SJCRH30 (cell line): ENCODE results near the gene ODC1. TPM values are rescaled to one million over a fixed set of nuclear protein-coding genes. Genes with fewer than 3 reads are reported as not detected.

ENCODE experiments used
- DNase-seq, 2 experiments: peaks; one replicate each; pipeline ENCODE4 v3.0.0-alpha.2; 2015 to 2020
- H3K27ac ChIP-seq: fragments of 250-450 bp; sonication (Bioruptor Pico); 2 replicates; pipeline ENCODE4 v1.5.1; 2020; ENCODE audit warnings: mild to moderate bottlenecking, moderate library complexity
- H3K27me3 ChIP-seq: fragments of 250-450 bp; sonication (Bioruptor Pico); 2 replicates; pipeline ENCODE4 v1.5.1; 2020; ENCODE audit warnings: mild to moderate bottlenecking, moderate library complexity
- H3K36me3 ChIP-seq: fragments of 250-450 bp; sonication (Bioruptor Pico); 2 replicates; pipeline ENCODE4 v1.5.1; 2020; ENCODE audit warnings: mild to moderate bottlenecking, moderate library complexity
- H3K4me1 ChIP-seq: fragments of 250-450 bp; sonication (Bioruptor Pico); 2 replicates; pipeline ENCODE4 v1.5.1; 2020; ENCODE audit warnings: mild to moderate bottlenecking, moderate library complexity
- H3K4me3 ChIP-seq: fragments of 250-450 bp; sonication (Bioruptor Pico); 2 replicates; pipeline ENCODE4 v1.5.1; 2020; ENCODE audit warnings: mild to moderate bottlenecking, moderate library complexity
- H3K9me3 ChIP-seq: fragments of 250-450 bp; sonication (Bioruptor Pico); replicated peaks from 2 replicates; pipeline ENCODE4 v1.5.1; 2020; ENCODE audit warnings: mild to moderate bottlenecking, moderate library complexity
- total RNA-seq: library from RNA; depleted of rRNA; stranded (reverse); fragments of >200 nt; shearing (Covaris generic); gene quantifications from 2 replicates; pipeline ENCODE4 v1.2.3, GENCODE V29; 2014

ODC1 gene
- total RNA-seq, 1 experiment from 2014 or later = 380 TPM

GRCh38 chr2:10437806-10438205, 10.3 kb downstream of the ODC1 start:
- Histone ChIP-seq H3K27ac (no peak overlapping the region), H3K9me3 (no peaks in the 10 kb centered on the region), H3K4me1 (peaks cover 10% of the 10 kb centered on the region), H3K27me3 (no peaks in the 10 kb centered on the region), H3K4me3 (no peak overlapping the region), H3K36me3 (peaks cover 45% of the 10 kb centered on the region)
- no peak for DNase-seq

- H3K4me3 ChIP-seq = no peak overlapping the region
- no peak for DNase-seq
- peaks cover 33% of the 10 kb centered on the region for H3K36me3 ChIP-seq
- no peaks in the 10 kb centered on the region for H3K9me3 ChIP-seq
- H3K27ac ChIP-seq = no peak overlapping the region
- peaks cover 14% of the 10 kb centered on the region for H3K4me1 ChIP-seq
- no peaks in the 10 kb centered on the region for H3K27me3 ChIP-seq
Measured at GRCh38 chr2:10436583-10437110, 11.5 kb downstream of the ODC1 start.

- H3K4me3 ChIP-seq = no peak overlapping the region
Measured at GRCh38 chr2:10435820-10436204, 12.3 kb downstream of the ODC1 start.

DNA sequence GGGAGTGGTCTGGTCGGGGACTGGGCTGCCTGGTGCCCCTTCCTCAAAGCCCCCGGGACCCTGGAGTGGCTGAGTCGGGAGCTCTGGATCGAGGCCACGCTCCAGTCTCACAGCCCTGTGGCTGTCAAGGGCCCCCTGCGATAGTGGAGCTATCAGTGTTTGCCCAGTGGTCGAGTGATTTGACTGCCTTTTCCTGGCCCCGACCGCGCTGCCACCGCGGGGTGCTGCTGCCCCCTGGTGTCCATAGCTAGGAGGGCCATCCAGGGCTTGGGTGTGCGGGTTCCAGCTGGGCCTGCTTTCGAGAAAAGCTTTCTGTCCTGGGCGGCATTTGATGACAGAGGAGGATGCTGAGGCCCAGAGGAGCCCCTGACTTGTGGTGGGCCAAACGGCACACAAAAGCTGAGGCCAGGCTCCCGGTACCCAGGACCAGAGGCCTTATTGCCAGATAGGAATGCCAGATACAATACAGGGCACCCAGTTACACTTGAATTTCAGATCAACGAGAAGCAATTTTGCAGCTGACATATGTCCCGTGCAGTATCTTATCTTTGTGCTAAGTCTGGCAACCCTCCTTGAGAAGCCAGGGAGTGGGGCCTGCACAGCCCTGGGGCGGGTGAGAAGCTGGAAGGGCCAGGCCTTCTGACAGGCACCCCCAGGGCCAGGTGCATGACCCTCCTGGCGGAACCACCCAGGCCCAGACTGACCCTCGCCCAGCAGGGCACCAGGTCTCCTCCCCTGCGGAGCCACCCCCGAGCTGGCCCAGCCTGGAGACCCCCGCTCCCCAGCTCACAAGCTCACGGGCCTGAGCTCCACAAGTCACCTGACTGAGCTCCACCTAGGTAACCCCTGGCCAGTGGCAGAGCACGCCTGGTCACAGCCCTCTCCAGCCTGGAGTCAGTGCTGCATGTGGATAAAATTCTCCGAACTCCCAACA, 13.0 kb downstream of the ODC1 start:
- Histone ChIP-seq H3K9me3 (no peaks in the 10 kb centered on the region), H3K27me3 (no peaks in the 10 kb centered on the region), H3K36me3 (peaks cover 18% of the 10 kb centered on the region), H3K4me3 (no peak overlapping the region), H3K27ac (no peak overlapping the region), H3K4me1 (peaks cover 16% of the 10 kb centered on the region)
- peak; percentile 86 to 94 for DNase-seq

More at GRCh38 chr2:10435820-10436204, 12.3 kb downstream of the ODC1 start:
- H3K27me3 ChIP-seq = no peaks in the 10 kb centered on the region
- H3K27ac ChIP-seq = no peak overlapping the region
- peaks cover 16% of the 10 kb centered on the region for H3K4me1 ChIP-seq
- H3K36me3 ChIP-seq = peaks cover 25% of the 10 kb centered on the region
- no peaks in the 10 kb centered on the region for H3K9me3 ChIP-seq
- no peak for DNase-seq

GRCh38 chr2:10433947-10434885, 13.9 kb downstream of the ODC1 start:
- peak in 1 of 2 experiments; percentile 42 for DNase-seq
- Histone ChIP-seq H3K4me3 (no peak overlapping the region), H3K27ac (no peak overlapping the region), H3K9me3 (no peaks in the 10 kb centered on the region), H3K27me3 (no peaks in the 10 kb centered on the region), H3K36me3 (peaks cover 9% of the 10 kb centered on the region), H3K4me1 (peaks cover 16% of the 10 kb centered on the region)

GRCh38 chr2:10433264-10433946, 14.7 kb downstream of the ODC1 start:
- Histone ChIP-seq H3K4me1 (peaks cover 16% of the 10 kb centered on the region), H3K27ac (no peak overlapping the region)
- no peak for DNase-seq

GRCh38 chr2:10432311-10433181, 15.6 kb downstream of the ODC1 start:
- Histone ChIP-seq H3K27me3 (no peaks in the 10 kb centered on the region), H3K36me3 (no peaks in the 10 kb centered on the region), H3K27ac (peak overlapping the region; percentile 42), H3K9me3 (no peaks in the 10 kb centered on the region), H3K4me3 (peak overlapping the region; percentile 55), H3K4me1 (peaks cover 16% of the 10 kb centered on the region)
- peak; percentile 77 to 84 for DNase-seq

More at GRCh38 chr2:10433264-10433946, 14.7 kb downstream of the ODC1 start:
- H3K27me3 ChIP-seq = no peaks in the 10 kb centered on the region
- peaks cover under 1% of the 10 kb centered on the region; the same call in 1 of the 2 replicates for H3K36me3 ChIP-seq
- no peaks in the 10 kb centered on the region for H3K9me3 ChIP-seq
- H3K4me3 ChIP-seq = no peak overlapping the region

- H3K4me1 ChIP-seq = peaks cover 16% of the 10 kb centered on the region
- no peak for DNase-seq
- H3K4me3 ChIP-seq = peak overlapping the region; percentile 55
- H3K27me3 ChIP-seq = no peaks in the 10 kb centered on the region
- H3K9me3 ChIP-seq = no peaks in the 10 kb centered on the region
- no peaks in the 10 kb centered on the region for H3K36me3 ChIP-seq
- H3K27ac ChIP-seq = peak overlapping the region; percentile 42
Measured at GRCh38 chr2:10431797-10432196, 16.3 kb downstream of the ODC1 start.

GRCh38 chr2:10430886-10431622, 17.1 kb downstream of the ODC1 start:
- no peak overlapping the region for H3K27ac ChIP-seq
- H3K36me3 ChIP-seq = no peaks in the 10 kb centered on the region
- H3K4me3 ChIP-seq = no peak overlapping the region
- peaks cover 16% of the 10 kb centered on the region for H3K4me1 ChIP-seq
- no peaks in the 10 kb centered on the region for H3K9me3 ChIP-seq
- no peak for DNase-seq
- no peaks in the 10 kb centered on the region for H3K27me3 ChIP-seq

GRCh38 chr2:10428924-10429323, 19.2 kb downstream of the ODC1 start:
- Histone ChIP-seq H3K4me1 (peaks cover 11% of the 10 kb centered on the region), H3K36me3 (no peaks in the 10 kb centered on the region), H3K27ac (no peak overlapping the region), H3K9me3 (no peaks in the 10 kb centered on the region), H3K27me3 (no peaks in the 10 kb centered on the region), H3K4me3 (no peak overlapping the region)
- DNase-seq = no peak

- no peak overlapping the region for H3K4me3 ChIP-seq
- H3K27me3 ChIP-seq = no peaks in the 10 kb centered on the region
- DNase-seq = no peak
- no peaks in the 10 kb centered on the region for H3K9me3 ChIP-seq
- H3K4me1 ChIP-seq = peaks cover 10% of the 10 kb centered on the region
- H3K27ac ChIP-seq = no peak overlapping the region
- H3K36me3 ChIP-seq = no peaks in the 10 kb centered on the region
Measured at GRCh38 chr2:10428355-10428754, 19.8 kb downstream of the ODC1 start.

DNA sequence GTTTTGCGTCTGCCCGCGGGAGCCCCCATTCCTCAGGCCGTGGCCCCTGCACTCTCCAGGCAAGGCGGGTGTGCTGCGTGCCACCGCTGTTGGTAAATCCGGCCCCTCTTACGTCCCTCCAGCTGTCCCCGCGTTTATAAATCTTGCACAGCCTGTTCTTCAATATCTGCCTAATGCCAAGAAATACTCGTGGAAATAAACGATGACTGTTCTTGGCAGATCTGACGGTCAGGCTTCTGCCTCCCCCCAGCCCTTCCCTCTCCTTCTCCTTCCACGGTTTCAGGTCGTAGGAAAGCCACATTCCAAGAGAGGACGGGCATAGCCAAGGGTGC, 20.5 kb downstream of the ODC1 start:
- Histone ChIP-seq H3K4me3 (no peak overlapping the region), H3K4me1 (peaks cover 7% of the 10 kb centered on the region; the same call in 1 of the 2 replicates), H3K27ac (no peak overlapping the region), H3K36me3 (no peaks in the 10 kb centered on the region), H3K9me3 (no peaks in the 10 kb centered on the region), H3K27me3 (no peaks in the 10 kb centered on the region)
- DNase-seq = no peak
